Loucy (cell line): Measurements from ENCODE around the gene CKS2.

ENCODE experiments used
- H2AFZ ChIP-seq: fragments of 200-600 bp; sonication (generic); 2 replicates; pipeline ENCODE4 v1.6.0; 2016; ENCODE audit warnings: antibody characterized with exemption, mild to moderate bottlenecking, low read length, moderate library complexity
- H3F3A ChIP-seq: fragments of 200-600 bp; 2 replicates; pipeline ENCODE4 v1.6.0; 2016; ENCODE audit warnings: antibody characterized with exemption, low read depth, mild to moderate bottlenecking
- H3K27me3 ChIP-seq: fragments of 200-600 bp; sonication (generic); 2 replicates; pipeline ENCODE4 v1.6.1; 2014; ENCODE audit warnings: low read length, mild to moderate bottlenecking; ENCODE audit not compliant: insufficient read depth, poor library complexity, severe bottlenecking
- H3K36me3 ChIP-seq: fragments of 200-600 bp; sonication (generic); 2 replicates; pipeline ENCODE4 v1.6.1; 2016; ENCODE audit warnings: low read length; ENCODE audit not compliant: insufficient read depth
- H3K4me1 ChIP-seq: fragments of 200-600 bp; sonication (generic); 2 replicates; pipeline ENCODE4 v1.5.1; 2014; ENCODE audit warnings: low read length, mild to moderate bottlenecking; ENCODE audit not compliant: insufficient read depth, poor library complexity, severe bottlenecking
- H3K4me2 ChIP-seq: fragments of 200-600 bp; sonication (generic); 2 replicates; pipeline ENCODE4 v1.6.0; 2014; ENCODE audit warnings: antibody characterized with exemption, low read length, low read depth, mild to moderate bottlenecking; ENCODE audit not compliant: poor library complexity, severe bottlenecking
- H3K4me3 ChIP-seq: fragments of 200-600 bp; sonication (generic); 2 replicates; pipeline ENCODE4 v1.5.1; 2014; ENCODE audit warnings: low read length, mild to moderate bottlenecking, mixed read lengths; ENCODE audit not compliant: poor library complexity, severe bottlenecking
- H3K79me2 ChIP-seq: fragments of 200-600 bp; sonication (generic); 2 replicates; pipeline ENCODE4 v1.6.1; 2014; ENCODE audit warnings: low read length; ENCODE audit not compliant: insufficient read depth
- H3K9ac ChIP-seq: fragments of 200-600 bp; sonication (generic); 2 replicates; pipeline ENCODE4 v1.6.0; 2014; ENCODE audit warnings: mild to moderate bottlenecking, low read depth, low read length, moderate library complexity; ENCODE audit not compliant: poor library complexity, severe bottlenecking
- H3K9me2 ChIP-seq: fragments of 200-600 bp; sonication (generic); replicated peaks from 2 replicates; pipeline ENCODE4 v1.6.1; 2016; ENCODE audit warnings: low read depth, low read length, mixed read lengths
- H3K9me3 ChIP-seq: fragments of 200-600 bp; sonication (generic); 2 replicates; pipeline ENCODE4 v1.6.1; 2014; ENCODE audit warnings: mild to moderate bottlenecking, antibody characterized with exemption, low read length, low read depth; ENCODE audit not compliant: insufficient read depth
- H4K20me1 ChIP-seq: fragments of 200-600 bp; sonication (generic); 2 replicates; pipeline ENCODE4 v1.6.0; 2014; ENCODE audit warnings: antibody characterized with exemption, low read length, mild to moderate bottlenecking; ENCODE audit not compliant: insufficient read depth, poor library complexity, severe bottlenecking
- EZH2phosphoT487 ChIP-seq: fragments of 200-600 bp; IDR thresholded peaks from 2 replicates; pipeline ENCODE4 v1.6.1; 2018; ENCODE audit warnings: antibody characterized with exemption, mild to moderate bottlenecking, moderate library complexity, borderline replicate concordance
- TF ChIP-seq, protein P1 (sequence below): fragments of 200-600 bp; sonication (generic); conservative IDR thresholded peaks from 2 replicates; pipeline ENCODE4 v1.5.1; 2014; ENCODE audit warnings: mild to moderate bottlenecking, antibody characterized with exemption, low read length

CKS2 gene

DNA sequence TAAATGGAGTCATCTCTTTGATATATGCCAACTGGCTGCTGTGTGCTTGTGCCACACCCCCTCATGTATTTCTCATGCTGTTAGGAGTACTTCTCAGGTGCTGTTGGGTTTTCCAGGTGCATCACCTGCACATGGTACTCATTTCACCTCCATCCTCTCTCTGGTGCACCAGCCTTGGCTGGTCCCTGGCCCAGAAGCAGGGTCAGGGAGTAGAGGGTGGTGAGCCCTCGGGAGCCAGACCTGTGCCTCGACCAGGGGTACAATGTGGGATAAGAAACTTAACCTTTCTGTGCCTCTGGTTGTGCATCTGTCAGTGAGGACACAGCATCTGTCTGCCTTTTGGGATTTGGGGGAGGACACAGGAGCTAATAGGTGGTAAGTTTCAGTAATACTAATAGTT lies 45.8 kb downstream of the CKS2 start:
- H3K9ac ChIP-seq: no peak overlapping the region
- no peak for TF ChIP-seq EZH2phosphoT487
- TF ChIP-seq, protein P1, sequence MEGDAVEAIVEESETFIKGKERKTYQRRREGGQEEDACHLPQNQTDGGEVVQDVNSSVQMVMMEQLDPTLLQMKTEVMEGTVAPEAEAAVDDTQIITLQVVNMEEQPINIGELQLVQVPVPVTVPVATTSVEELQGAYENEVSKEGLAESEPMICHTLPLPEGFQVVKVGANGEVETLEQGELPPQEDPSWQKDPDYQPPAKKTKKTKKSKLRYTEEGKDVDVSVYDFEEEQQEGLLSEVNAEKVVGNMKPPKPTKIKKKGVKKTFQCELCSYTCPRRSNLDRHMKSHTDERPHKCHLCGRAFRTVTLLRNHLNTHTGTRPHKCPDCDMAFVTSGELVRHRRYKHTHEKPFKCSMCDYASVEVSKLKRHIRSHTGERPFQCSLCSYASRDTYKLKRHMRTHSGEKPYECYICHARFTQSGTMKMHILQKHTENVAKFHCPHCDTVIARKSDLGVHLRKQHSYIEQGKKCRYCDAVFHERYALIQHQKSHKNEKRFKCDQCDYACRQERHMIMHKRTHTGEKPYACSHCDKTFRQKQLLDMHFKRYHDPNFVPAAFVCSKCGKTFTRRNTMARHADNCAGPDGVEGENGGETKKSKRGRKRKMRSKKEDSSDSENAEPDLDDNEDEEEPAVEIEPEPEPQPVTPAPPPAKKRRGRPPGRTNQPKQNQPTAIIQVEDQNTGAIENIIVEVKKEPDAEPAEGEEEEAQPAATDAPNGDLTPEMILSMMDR: no peak

DNA sequence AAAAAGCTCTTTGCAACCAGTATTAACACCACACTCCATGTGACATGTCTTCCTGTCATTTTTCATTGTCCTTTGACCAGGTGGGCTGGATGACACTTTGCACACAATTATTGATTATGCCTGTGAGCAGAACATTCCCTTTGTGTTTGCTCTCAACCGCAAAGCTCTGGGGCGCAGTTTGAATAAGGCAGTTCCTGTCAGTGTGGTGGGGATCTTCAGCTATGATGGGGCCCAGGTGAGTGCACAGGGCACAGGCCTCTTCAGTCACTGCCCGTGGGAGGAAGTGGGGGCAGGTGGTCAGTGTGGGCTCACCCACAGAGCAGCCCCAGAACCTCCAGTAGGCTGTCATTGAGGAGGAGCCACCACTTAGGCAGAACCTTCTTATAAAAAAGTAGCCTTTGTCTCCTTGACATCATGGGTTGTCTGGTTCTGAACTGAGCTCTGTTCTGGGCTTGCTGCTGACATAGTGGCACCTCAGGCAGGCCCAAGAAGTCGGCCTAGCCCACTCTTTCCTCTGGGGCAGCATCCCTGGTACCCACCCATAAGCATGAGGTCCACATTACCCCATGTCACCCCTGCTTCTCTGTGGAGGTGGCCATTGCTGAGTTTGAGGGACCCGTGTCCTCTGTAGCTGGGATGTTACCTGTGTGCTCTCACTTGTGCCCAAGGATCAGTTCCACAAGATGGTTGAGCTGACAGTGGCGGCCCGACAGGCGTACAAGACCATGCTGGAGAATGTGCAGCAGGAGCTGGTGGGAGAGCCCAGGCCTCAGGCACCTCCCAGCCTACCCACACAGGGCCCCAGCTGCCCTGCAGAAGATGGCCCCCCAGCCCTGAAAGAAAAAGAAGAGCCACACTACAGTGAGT lies 46.6 kb downstream of the CKS2 start:
- peaks cover 11% of the 10 kb centered on the region for H3K4me1 ChIP-seq

More for the DNA sequence above, 45.8 kb downstream of the CKS2 start:
- H3F3A ChIP-seq: no peaks in the 10 kb centered on the region
- peaks cover 93% of the 10 kb centered on the region; the same call in 1 of the 2 replicates for H3K36me3 ChIP-seq
- H3K79me2 ChIP-seq: no peaks in the 10 kb centered on the region
- no peaks in the 10 kb centered on the region for H3K9me2 ChIP-seq
- no peaks in the 10 kb centered on the region for H3K9me3 ChIP-seq
- H3K4me1 ChIP-seq: peaks cover 11% of the 10 kb centered on the region
- H4K20me1 ChIP-seq: no peaks in the 10 kb centered on the region
- no peaks in the 10 kb centered on the region for H3K27me3 ChIP-seq
- H3K4me2 ChIP-seq: no peak overlapping the region
- no peak overlapping the region for H3K4me3 ChIP-seq
- no peak overlapping the region for H2AFZ ChIP-seq

GRCh38 chr9:89358376-89358916 lies 47.5 kb downstream of the CKS2 start:
- Histone ChIP-seq H3F3A (no peaks in the 10 kb centered on the region), H3K79me2 (no peaks in the 10 kb centered on the region), H3K27me3 (no peaks in the 10 kb centered on the region), H3K4me1 (peaks cover 11% of the 10 kb centered on the region), H3K9ac (no peak overlapping the region), H3K36me3 (peaks cover 88% of the 10 kb centered on the region; the same call in 1 of the 2 replicates), H3K4me3 (no peak overlapping the region), H2AFZ (no peak overlapping the region), H3K9me3 (no peaks in the 10 kb centered on the region), H3K9me2 (no peaks in the 10 kb centered on the region), H3K4me2 (no peak overlapping the region), H4K20me1 (no peaks in the 10 kb centered on the region)
- TF ChIP-seq, protein P1: no peak
- TF ChIP-seq EZH2phosphoT487: no peak

More for the DNA sequence above, 46.6 kb downstream of the CKS2 start:
- Histone ChIP-seq H3K9me2 (no peaks in the 10 kb centered on the region), H3K4me2 (no peak overlapping the region), H2AFZ (no peak overlapping the region), H3K79me2 (no peaks in the 10 kb centered on the region), H4K20me1 (no peaks in the 10 kb centered on the region), H3K27me3 (no peaks in the 10 kb centered on the region), H3K9ac (no peak overlapping the region), H3K9me3 (no peaks in the 10 kb centered on the region), H3K4me3 (no peak overlapping the region), H3K36me3 (peaks cover 94% of the 10 kb centered on the region; the same call in 1 of the 2 replicates), H3F3A (no peaks in the 10 kb centered on the region)
- TF ChIP-seq EZH2phosphoT487: no peak
- TF ChIP-seq, protein P1: no peak
